DLD1 (cell line): Measurements from ENCODE around the gene PHYHIPL.
"Not testable (repeated sequence)": the region's sequence is repeated elsewhere in the genome, so short reads cannot be mapped to it uniquely, and the experiment has no call there.

ENCODE experiments used
- in situ Hi-C: cut with HindIII; loops from 2 replicates; pipeline ENCODE4 v1.10.0; 2017; ENCODE audit warnings: low sequenced_read_pairs

The PHYHIPL gene

DNA sequence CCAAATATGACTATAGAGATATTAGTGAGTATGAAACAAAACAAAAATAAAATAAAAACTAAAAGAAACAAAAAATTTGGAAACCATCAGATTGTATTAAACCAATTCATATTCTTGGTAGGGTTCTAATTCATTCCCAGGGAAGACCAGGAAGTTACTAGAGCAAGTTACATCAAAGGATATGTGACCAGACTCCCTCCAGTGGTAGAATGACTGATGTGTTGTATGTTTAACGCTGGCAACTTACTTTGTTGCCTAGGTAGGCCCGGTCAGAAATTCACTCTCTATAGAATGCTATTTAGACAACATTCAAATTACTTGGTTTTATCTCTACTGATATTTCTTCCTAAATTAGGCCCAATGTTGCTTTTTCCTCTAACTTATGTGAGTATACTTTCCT lies 5.2 kb downstream of the PHYHIPL start:
- in situ Hi-C loops = loop anchor here (25.0 kb wide), 1 partner anchor 394 kb away; no protein-coding TSS in a partner anchor

DNA sequence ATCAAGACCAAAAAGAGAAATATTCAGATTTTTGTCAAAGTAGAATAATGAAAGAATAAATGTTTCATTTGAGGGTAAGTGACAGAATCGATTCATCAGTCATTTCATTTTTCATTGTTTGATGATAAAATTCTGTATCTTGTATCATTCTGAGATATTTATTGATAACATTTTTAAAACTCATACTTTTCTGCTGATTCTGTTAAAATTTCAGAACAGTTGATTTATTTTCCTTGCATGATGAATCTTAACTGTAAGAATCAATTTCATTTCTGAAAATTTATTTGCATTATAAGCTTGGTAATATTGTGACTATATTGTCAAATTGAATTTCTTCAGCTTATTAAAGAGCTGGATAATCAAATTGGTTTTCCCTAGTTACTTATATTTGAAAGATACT lies 13.9 kb downstream of the PHYHIPL start:
- in situ Hi-C loops = loop anchor here (25.0 kb wide), 1 partner anchor 403 kb away; no protein-coding TSS in a partner anchor

DNA sequence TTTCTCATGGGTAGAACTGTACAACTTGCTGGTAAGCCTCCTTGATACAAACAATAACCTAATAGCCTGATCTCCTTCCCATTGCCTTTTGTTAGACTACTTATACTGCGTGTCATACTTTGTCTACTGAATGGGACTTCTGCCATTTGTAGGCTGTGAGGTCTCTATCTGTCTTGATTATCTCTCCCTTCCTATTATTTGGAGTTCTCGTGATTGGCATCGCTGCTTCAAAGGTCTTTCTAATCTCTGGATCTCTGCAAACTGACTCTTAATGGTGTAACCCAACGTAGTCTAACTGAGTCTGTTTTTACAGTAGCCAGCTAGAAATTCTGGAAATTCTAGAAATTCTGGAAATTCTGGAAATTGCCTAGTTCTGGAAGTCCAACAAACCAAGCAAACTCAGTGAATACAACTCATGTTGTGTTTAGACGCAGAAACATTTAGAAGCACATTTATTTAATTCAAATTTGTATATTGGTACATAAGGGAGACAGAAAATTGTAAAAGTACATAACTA lies 29.8 kb downstream of the PHYHIPL start:
- in situ Hi-C loops = no loop called here

DNA sequence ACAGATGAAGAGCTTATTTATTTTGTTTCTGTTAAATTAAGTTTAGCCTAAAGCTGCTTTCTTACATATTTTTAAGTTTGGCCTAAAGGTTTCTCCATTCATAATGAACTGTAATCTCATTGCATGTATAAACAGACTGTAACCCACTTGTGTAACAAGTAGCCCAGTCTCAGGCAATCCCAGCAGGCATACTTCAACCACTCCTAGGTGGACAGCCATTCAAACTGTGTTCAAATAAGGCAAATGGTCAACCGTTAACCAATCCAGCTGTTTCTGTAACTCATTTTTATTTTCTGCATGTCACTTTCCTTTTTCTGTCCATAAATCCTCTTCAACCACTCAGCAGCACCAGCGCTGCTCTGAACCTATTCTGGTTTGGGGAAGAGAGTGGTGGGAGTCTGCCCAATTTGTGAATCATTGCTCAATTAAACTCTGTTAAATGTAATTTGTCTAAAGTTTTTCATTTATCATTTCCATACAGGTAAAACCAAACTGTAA lies 35.9 kb downstream of the PHYHIPL start:
- in situ Hi-C loops = no loop called here

DNA sequence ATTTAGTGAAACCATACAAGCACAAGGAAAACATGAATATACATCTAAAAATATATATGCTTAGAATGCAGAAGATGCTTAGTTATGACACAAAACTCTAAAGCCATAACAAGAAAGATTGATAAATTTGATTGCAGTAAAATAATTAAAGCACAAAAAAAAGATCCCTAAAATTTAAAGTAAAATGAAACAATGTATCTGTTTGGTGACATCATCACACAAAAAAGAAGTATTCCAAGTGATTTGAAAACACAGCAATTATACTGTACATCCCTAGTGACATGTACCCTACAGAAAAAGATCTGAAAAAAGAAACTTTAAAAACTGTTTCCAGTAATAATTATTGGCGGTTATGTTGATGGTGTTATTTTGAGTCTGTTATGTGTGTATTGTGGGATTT lies 37.7 kb downstream of the PHYHIPL start:
- in situ Hi-C loops = no loop called here

DNA sequence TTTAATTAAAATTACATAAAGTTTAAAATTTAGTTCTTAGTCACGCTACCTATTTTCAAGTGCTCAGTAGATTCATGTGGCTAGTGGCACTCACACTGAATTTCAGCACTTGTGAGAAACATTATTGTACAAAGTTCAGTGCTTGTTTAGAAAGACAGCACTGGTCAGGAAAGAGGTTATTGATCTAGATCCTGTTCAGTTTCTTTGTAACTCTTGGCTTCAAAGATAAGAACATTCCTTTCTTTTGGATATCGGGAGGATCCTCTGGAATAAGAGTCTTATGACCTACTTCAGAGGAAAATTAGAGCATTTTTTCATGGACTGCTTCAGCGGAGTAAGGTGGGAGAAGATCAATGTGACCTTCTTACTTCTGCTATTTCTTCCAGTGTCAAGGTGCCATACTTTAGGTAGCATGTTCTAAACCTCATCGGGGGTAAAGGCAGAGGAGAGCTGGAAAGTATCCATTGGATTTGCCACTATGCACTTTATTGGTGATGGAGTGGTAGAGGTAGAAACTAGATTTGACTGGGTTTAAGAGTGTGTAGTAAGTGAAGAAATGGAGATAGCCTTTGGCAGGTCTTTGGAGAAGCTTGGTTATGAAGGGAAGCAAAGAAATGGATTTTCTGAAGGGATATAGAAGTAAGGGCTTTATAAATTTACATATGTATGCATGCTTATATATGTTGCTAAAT lies 39.9 kb downstream of the PHYHIPL start:
- in situ Hi-C loops = no loop called here

DNA sequence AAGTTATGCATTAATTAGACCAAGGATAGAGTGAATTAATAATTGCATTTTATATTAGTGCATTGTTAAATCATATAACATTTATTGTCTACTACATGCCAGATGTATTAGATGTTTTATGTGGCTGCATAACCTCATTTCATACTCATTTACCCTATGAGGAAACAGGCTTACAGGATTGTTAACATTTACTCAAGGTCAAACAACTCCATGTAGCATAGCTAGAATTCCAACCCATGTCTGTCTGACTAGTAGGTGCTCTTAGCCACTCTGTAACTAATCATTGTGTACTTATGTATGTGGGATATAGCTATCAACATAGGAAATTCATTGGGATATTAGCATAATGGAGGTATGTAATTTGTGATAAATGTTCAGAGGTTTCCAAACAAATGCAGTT lies 46.3 kb downstream of the PHYHIPL start:
- in situ Hi-C loops = no loop called here

DNA sequence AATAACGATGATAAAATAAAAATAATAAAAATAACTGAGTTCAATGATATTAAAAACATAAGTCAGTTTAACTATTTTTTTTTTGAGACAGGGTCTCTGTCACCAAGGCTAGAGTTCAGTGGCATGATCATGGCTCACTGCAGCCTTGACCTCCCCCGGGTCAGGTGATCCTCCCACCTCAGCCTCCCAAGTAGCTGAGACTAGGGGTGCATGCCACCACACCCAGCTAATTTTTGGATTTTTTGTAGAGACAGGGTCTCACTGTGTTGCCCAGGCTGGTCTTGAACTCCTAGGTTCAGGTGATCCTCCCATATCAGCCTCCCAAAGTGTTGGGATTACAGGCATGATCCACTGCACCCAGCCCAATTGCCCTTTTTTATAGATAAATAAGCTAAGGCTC lies 47.2 kb downstream of the PHYHIPL start:
- in situ Hi-C loops = not testable (repeated sequence)

DNA sequence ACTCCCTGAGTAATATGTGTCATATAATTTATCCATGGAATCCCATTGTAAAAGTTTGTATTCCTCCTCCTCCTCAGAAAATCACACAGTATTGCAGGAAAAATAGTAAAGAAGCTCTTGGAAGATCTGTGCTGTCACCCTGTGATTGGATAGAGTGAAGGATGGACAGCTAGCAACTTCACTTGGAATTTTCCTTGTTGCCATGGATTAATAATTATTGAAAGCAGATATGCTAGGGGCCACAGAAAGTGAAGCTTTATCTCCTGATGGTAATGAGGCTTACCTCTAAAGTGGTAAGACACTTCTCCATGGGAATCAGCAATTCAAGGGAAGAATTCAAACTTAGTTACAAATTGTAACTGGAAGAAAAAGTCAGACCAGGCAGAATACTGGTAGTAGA lies 48.8 kb downstream of the PHYHIPL start:
- in situ Hi-C loops = no loop called here

DNA sequence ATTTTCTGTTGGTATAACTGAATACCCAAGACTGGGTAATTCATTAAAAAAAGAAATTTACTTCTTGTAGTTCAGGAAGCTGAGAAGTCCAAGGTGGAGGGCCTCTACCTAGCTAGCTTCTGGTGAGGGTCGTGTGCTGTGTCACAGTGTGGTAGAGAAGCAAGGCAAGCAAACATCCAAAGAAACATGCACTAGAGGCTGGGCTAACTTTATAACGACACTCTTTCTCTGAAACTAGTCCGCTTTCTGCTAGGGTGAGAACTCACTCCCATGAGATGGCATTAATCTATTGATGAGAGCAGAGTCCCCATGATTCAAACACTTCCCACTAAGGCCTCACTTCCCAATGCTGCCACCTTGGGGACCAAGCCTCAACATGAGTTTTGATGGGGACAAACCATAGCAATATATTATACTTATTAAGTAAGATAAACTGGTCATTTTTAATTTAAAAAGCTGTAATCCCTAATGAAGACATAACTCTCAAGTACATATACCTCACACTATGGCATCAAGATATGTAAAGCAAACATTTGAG lies 50.8 kb downstream of the PHYHIPL start:
- in situ Hi-C loops = no loop called here

DNA sequence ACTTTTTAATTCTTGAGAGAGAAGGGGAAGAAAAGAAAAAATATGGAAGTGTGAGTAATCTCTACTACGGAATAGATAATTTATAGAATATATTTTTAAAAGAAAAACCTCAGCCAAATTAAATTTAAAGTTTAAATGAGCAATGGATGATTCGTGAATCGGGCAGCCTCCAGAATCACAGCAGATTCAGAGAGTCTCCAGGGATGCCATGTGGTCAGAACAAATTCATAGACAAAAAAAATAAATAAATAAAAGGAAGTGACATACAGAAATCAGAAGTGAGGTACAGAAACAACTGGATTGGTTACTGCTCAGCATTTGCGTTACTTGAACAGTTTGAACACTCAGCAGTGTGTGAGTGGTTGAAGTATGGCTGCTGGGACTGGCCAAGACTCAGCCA lies 53.0 kb downstream of the PHYHIPL start:
- in situ Hi-C loops = no loop called here

DNA sequence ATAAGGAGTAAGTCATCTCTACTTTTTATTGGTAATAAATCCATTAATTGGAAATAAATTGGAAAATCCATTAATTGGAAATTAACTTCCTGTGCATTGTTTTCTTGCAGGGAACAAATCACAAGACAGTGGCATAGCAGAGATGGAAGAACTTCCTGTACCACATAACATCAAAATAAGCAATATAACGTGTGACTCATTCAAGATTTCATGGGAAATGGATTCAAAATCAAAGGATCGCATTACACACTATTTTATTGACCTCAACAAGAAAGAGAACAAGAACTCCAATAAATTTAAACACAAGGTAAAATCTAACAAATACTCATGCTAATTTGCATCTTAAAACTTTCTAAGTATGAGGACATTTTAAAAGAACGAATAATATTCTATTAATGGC lies 57.8 kb downstream of the PHYHIPL start:
- in situ Hi-C loops = loop anchor here (10.0 kb wide), 2 partner anchors 381 to 791 kb away; no protein-coding TSS in a partner anchor

DNA sequence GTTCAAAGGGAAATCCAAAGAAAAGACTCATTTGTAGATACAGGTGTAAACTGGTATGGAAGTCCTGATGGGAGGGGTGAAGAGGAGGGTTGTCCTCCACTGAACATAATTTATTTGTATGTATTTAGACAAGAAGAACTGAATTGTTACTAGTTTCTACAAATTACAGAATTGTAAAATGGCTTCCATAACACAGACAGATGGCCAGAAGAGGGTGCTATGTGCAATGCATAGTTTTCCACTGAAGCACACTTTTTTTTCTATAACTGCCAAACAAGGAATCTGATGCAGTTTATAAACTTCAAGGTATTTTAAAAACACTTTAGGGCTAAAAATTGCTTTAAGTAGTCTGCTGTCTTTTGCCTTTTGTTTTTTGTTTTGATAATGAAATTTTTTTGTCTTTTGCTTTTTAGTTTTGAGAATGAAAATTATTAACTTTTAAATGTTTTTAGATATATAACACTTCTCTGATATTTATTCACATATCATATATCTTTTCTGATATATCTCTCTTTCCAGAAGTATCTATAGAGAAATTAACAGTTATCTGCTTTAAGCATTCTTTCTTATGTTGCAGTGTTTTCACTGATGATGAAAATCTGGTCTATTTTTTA lies 58.5 kb downstream of the PHYHIPL start:
- in situ Hi-C loops = loop anchor here (10.0 kb wide), 2 partner anchors 380 to 790 kb away; no protein-coding TSS in a partner anchor

DNA sequence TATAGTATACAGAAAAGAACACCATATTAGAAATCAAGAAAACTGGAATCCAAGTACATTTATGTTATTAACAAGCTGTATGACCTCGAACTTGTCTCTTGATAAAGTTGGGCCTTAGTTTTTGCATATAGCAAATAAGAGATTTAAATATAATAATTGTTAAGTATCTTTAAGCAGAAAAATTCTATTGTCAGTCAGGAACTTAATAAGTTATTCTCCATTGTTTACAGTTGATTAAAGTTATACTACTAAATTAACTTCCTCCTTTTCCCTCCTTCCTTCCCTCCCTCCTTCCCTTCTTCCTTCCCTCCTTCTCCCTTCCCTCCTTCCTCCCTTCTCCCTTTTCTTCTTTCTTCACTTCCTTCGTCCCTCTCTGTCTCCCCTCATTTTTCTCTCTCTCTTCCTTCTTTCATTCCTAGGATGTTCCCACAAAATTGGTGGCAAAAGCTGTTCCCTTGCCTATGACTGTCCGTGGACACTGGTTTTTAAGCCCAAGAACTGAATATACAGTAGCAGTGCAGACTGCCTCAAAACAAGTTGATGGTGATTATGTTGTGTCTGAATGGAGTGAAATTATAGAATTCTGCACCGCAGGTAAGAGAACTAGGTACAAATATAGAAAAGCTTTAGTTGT lies 59.7 kb downstream of the PHYHIPL start:
- in situ Hi-C loops = loop anchor here (10.0 kb wide), 2 partner anchors 379 to 789 kb away; no protein-coding TSS in a partner anchor

DNA sequence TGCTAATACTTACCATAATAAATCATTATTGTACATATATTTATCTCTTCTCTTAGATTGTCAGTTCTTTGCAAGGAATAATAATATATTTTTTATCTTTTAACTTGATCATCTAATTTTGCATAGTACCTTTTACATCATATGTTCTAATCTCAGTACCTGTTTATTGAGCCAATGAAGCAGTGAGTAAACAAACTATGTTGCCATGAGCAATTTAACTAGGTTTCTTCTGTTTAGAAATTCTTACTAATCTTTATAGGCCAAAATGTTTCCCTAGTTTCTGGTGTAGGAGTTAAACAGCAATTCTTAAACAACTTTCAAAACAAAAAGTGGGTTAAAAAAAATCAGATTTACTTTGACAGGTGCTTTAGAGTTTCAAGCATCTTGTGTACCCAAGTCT lies 61.3 kb downstream of the PHYHIPL start:
- in situ Hi-C loops = loop anchor here (10.0 kb wide), 2 partner anchors 377 to 787 kb away; no protein-coding TSS in a partner anchor

DNA sequence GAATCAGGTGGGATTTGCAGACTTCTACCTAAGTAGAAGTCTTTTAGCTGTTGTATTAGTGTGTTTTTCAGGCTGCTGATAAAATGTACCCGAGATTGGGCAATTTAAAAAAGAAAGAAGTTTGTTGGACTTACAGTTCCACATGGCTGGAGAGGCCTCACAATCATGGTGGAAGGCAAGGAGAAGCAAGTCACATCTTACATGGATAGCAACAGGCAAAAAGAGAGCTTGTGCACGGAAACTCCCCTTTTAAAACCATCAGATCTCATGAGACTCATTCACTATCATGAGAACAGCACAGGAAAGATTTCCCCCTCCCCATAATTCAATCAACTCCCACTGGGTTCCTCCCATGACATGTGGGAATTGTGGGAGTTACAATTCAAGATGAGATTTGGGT lies 62.7 kb downstream of the PHYHIPL start:
- in situ Hi-C loops = loop anchor here (10.0 kb wide), 2 partner anchors 376 to 786 kb away; no protein-coding TSS in a partner anchor

DNA sequence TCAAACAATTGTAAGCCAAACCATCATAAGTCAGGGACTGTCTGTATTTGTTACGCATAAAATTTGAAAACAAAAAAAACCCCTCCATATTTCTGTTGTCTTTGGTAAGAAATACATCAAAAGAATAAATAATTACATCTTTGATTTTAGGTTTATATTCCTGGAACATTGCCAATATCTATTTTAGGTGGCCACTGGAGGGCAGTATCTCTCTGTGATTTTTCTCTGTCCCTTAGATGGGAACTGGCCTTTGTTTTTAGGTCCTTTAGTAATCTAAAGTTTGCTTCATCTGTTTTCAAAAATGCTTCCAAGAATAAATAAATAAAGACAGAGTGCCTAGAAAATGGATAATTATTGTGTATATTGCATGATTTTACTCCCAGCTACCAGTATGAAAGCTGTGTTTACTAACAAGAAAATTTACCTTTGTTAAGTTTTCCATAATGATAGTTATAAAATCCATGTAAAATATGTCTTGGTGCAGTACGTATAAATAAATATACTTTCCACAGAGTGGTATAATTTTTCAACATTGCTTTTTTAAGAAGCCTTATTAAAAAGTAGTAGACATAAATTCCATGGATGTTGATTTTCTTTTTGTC lies 64.2 kb downstream of the PHYHIPL start:
- in situ Hi-C loops = no loop called here

DNA sequence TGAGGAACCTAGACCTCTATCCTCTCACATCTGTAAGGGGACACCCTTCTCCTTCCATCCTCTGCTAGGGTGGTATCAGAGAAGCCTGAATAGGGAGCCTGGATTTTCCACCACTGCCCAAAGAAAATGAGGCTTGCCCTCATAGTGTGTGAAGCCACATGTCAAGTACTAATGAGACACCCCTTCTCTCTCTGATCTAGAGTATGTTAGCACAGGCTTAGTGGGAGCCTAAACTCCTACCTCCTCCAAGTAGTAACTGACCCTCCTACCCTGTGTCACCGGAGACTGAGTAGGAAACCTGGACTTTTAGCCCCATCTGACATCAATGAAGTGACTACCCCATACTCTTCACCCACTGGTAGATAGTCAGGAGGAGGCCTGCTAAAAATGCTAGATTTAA lies 65.6 kb downstream of the PHYHIPL start:
- in situ Hi-C loops = no loop called here

DNA sequence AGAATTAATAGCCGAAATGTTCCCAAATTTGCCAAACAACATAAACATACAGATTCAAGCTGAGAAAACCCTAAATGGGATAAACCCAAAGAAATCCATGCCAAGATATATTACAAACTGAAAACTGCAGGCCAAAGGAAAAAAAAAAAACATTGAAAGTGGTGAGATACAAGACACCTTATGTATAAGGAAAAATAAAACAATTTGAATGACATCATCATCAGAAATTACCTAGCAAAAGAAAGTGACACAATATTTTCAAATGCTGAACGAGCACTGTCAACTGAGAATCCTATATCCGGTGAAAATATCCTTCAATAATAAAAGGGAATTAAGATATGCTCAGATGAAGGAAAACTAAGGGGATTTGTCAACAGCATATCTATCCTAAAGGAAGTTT lies 66.5 kb downstream of the PHYHIPL start:
- in situ Hi-C loops = no loop called here

DNA sequence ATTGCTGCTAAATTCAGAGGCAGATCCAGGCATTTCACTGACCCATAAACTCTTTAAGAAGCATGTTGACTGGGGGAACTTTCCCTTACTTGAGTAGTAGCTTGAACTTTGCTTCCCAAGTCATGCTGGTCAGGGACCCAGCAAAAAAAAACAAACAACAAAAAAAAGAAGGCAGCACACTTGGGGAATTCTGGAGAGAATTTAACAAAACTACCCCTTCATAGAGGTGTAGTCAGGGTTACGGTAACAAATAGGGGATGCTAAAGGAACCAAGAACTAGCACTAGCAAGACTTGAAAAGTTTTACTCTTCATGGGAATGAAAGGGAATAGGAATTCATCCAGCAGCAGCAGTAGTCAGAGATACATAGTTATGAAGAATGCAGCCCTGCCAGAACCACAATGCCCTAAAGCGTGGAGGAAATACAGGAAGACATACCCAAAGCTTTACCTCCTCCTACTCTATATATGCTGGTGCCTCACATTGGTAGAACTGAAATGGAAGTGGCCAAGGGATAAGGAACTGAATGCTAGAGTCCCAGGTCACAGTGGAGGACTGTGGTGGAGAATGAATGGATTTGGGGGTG lies 67.3 kb downstream of the PHYHIPL start:
- in situ Hi-C loops = no loop called here
